HepG2 (cell line): ENCODE results near the gene SGO1. TPM values are rescaled to one million over a fixed set of nuclear protein-coding genes. Genes with fewer than 3 reads are reported as not detected.

Experiments
- ATF7-NPFF ChIP-seq: sonication (generic); formaldehyde crosslinking; IDR thresholded peaks from 2 replicates; pipeline ENCODE4 v1.8.1; 2023; ENCODE audit warnings: mild to moderate bottlenecking, low read depth, missing genetic modification reagents, moderate library complexity
- BRF2 ChIP-seq: sonication (generic); formaldehyde crosslinking; IDR thresholded peaks from 2 replicates; pipeline ENCODE4 v1.8.1; 2022; ENCODE audit warnings: mild to moderate bottlenecking, missing genetic modification reagents
- CREB3 ChIP-seq: sonication (generic); formaldehyde crosslinking; IDR thresholded peaks from 2 replicates; pipeline ENCODE4 v1.5.0; 2020; ENCODE audit warnings: missing genetic modification reagents
- DMAP1 ChIP-seq: IDR thresholded peaks from 2 replicates; pipeline ENCODE4 v1.6.1; 2016
- FOXO4 ChIP-seq: sonication (generic); formaldehyde crosslinking; conservative IDR thresholded peaks from 2 replicates; pipeline ENCODE4 v1.8.1; 2023; ENCODE audit warnings: missing genetic modification reagents
- GZF1 ChIP-seq: sonication (generic); formaldehyde crosslinking; IDR thresholded peaks from 2 replicates; pipeline ENCODE4 v1.5.1; 2020; ENCODE audit warnings: mild to moderate bottlenecking, missing genetic modification reagents
- HHEX ChIP-seq: IDR thresholded peaks from 2 replicates; pipeline ENCODE4 v1.6.1; 2016; ENCODE audit warnings: control low read depth
- KLF9 ChIP-seq: IDR thresholded peaks from 2 replicates; pipeline ENCODE4 v1.6.1; 2016; ENCODE audit warnings: low read depth
- PCBP2 ChIP-seq: fragments of 200-400 bp; formaldehyde crosslinking; optimal IDR thresholded peaks from 2 replicates; pipeline ENCODE3; 2018; ENCODE audit warnings: low read length, low read depth; ENCODE audit not compliant: poor library complexity, severe bottlenecking
- SCMH1 ChIP-seq: sonication (generic); formaldehyde crosslinking; IDR thresholded peaks from 2 replicates; pipeline ENCODE4 v1.9.0; 2021; ENCODE audit warnings: missing genetic modification reagents, mild to moderate bottlenecking, borderline replicate concordance
- SIX1 ChIP-seq: sonication (generic); formaldehyde crosslinking; IDR thresholded peaks from 2 replicates; pipeline ENCODE4 v1.4.0; 2020; ENCODE audit warnings: missing genetic modification reagents, borderline replicate concordance
- SNAPC4 ChIP-seq: sonication (generic); formaldehyde crosslinking; IDR thresholded peaks from 2 replicates; pipeline ENCODE4 v1.4.0; 2020; ENCODE audit warnings: mild to moderate bottlenecking, missing genetic modification reagents
- SYNCRIP ChIP-seq: fragments of 200-400 bp; formaldehyde crosslinking; IDR thresholded peaks from 2 replicates; pipeline ENCODE4 v1.6.1; 2018; ENCODE audit warnings: mild to moderate bottlenecking, low read depth, low read length; ENCODE audit not compliant: insufficient read depth
- ZBTB21 ChIP-seq: sonication (generic); formaldehyde crosslinking; IDR thresholded peaks from 2 replicates; pipeline ENCODE4 v1.4.0; 2020; ENCODE audit warnings: missing genetic modification reagents
- ZNF367 ChIP-seq: sonication (generic); formaldehyde crosslinking; IDR thresholded peaks from 2 replicates; pipeline ENCODE4 v1.4.0; 2020; ENCODE audit warnings: missing genetic modification reagents, borderline replicate concordance
- ZNF383 ChIP-seq: sonication (generic); formaldehyde crosslinking; IDR thresholded peaks from 2 replicates; pipeline ENCODE4 v1.4.0; 2020; ENCODE audit warnings: missing genetic modification reagents, mild to moderate bottlenecking, borderline replicate concordance
- ZNF510 ChIP-seq: sonication (generic); formaldehyde crosslinking; IDR thresholded peaks from 2 replicates; pipeline ENCODE4 v1.4.0; 2020; ENCODE audit warnings: low read depth, mild to moderate bottlenecking, missing genetic modification reagents
- ZNF629 ChIP-seq: sonication (generic); formaldehyde crosslinking; conservative IDR thresholded peaks from 2 replicates; pipeline ENCODE4 v1.5.0; 2020; ENCODE audit warnings: missing genetic modification reagents
- ZNF788 ChIP-seq: sonication (generic); formaldehyde crosslinking; IDR thresholded peaks from 2 replicates; pipeline ENCODE4 v1.5.0; 2020; ENCODE audit warnings: mild to moderate bottlenecking, missing genetic modification reagents, borderline replicate concordance
- polyA plus RNA-seq, 8 experiments: library from polyadenylated mRNA; depleted of rRNA in 3 of 8; stranded (reverse) in 7 of 8; unstranded in 1 of 8; fragments of >200 nt; fragmentation: Illumina TruSeq in 4 of 8; extraction: Trizol in 4 of 8; gene quantifications; 2 replicates each; pipeline versions ENCODE4 v1.2.1 to v1.2.3, GENCODE V29; 2011 to 2016; ENCODE audit warnings: low read depth in 4 of 8, missing spikeins in 1 of 8, mixed read lengths in 1 of 8; ENCODE audit not compliant: insufficient read depth in 1 of 8
- total RNA-seq, 5 experiments: library from RNA; depleted of rRNA; stranded (reverse); fragments of >200 nt; fragmentation: Illumina TruSeq; extraction: Trizol; gene quantifications; 2 replicates each; pipeline ENCODE4 v1.2.3, GENCODE V29; 2016; ENCODE audit warnings: low read depth in 1 of 5

SGO1 gene
- total and polyA plus RNA-seq, 2 of the 13 experiments (the other 11 are each of a cell fraction or from before 2014, with no cell fraction given) = 2.1 to 16.1 TPM

GRCh38 chr3:20185679-20186599 is at the start of gene SGO1 (continued):
- no peak for TF ChIP-seq SIX1 (CRISPR knock-in tag)
- TF ChIP-seq BRF2 (CRISPR knock-in tag) = no peak
- no peak for TF ChIP-seq GZF1 (CRISPR knock-in tag)
- no peak for TF ChIP-seq SCMH1 (CRISPR knock-in tag)
- TF ChIP-seq ZNF629 (CRISPR knock-in tag) = no peak
- no peak for TF ChIP-seq HHEX (CRISPR knock-in tag)
- TF ChIP-seq KLF9 (CRISPR knock-in tag) = no peak
- no peak for TF ChIP-seq FOXO4 (CRISPR knock-in tag)
- no peak for TF ChIP-seq ZNF510 (CRISPR knock-in tag)
- TF ChIP-seq ZNF788 (CRISPR knock-in tag) = no peak; the same call in 1 of the 2 replicates
- TF ChIP-seq ZBTB21 = peak; percentile 76
- no peak for TF ChIP-seq SNAPC4 (CRISPR knock-in tag)
- TF ChIP-seq DMAP1 (CRISPR knock-in tag) = peak; percentile 87
- TF ChIP-seq ATF7-NPFF (CRISPR knock-in tag) = peak; percentile 86
- TF ChIP-seq PCBP2 = no peak
- no peak for TF ChIP-seq ZNF383
- TF ChIP-seq SYNCRIP = no peak
- no peak for TF ChIP-seq ZNF367
- peak; percentile 40; the same call in 1 of the 2 replicates for TF ChIP-seq CREB3
